IPS-18c (cell line): ENCODE measurements around the gene GBX1.

Experiments
- H3K4me3 ChIP-seq: 2 replicates; pipeline ENCODE4 v1.7.0; 2013; ENCODE audit warnings: low read depth, mild to moderate bottlenecking, low read length, moderate library complexity; ENCODE audit not compliant: insufficient read depth
- H3K9me3 ChIP-seq: one replicate; pipeline ENCODE4 v1.6.1; 2013; ENCODE audit warnings: mild to moderate bottlenecking, low read length, moderate library complexity; ENCODE audit not compliant: control insufficient read depth, insufficient read depth

The GBX1 gene

DNA sequence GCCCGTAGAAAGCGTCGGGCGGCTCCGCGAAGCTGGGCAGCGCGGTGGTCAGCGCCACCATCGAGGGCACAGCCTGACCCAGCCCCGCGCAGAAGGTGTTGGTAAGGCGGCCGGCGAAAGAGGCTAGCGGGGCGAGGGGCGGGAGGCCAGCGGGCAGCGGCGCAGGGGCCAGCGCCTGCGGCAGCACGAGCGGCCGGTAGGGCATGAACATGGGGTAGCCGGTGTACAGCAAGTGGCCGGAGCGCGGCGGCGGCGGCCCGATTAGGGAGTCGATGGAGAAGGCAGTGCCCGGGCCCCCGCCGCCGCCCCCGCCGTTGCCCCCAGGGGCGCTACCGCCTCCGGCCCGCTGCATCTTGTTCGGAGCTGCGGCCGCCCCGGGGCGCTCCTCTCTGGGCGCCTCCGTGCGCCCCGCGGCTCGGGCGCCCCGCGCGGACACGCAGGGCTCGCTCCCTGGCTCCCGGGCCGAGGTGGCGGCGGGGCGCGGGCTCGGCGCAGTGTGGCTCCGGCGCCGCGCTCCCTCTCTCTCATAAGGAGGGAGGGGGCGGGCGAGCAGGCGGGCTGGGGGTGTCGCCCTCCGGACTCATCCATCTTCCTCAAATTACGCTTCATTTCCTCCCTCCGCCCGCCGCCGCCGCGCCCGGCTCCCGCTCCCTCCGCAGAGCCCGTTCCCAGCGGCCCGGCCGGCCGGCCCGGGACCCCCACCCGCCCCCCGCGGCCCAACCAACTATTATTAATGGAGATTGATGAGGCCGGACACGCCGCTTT is at the start of gene GBX1:
Gene GBX1, minus strand, starts transcription at position 498 of the 765 bp plus-strand sequence. Its CDS starts 146 bp downstream, at position 352.
- H3K4me3 ChIP-seq, result peak within 1 kb of the TSS; percentile 61

DNA sequence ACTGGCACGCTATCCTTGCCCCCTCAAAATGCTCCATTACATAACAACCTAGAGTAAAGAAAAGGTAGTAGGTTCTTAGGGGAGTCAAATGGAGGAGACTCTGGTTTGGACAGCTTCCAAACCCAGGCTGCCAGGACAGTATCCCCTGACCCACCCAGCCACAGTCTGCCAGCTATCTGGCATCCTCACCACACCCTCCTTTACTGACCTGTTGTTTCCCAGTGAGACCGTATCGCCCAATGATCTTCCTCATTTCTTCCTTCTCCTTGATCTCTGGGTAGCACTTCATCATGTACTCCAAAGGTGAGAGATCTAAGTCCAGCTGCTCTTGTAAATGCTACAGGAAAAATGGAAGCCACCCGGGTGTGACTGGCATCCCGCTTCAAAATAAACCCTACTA is 47.9 kb upstream of the GBX1 start:
- H3K9me3 ChIP-seq, result no peaks in the 10 kb centered on the region
- H3K4me3 ChIP-seq, result no peak overlapping the region

More for the DNA sequence above, at the start of gene GBX1:
- peaks cover 4% of the 10 kb centered on the region for H3K9me3 ChIP-seq

DNA sequence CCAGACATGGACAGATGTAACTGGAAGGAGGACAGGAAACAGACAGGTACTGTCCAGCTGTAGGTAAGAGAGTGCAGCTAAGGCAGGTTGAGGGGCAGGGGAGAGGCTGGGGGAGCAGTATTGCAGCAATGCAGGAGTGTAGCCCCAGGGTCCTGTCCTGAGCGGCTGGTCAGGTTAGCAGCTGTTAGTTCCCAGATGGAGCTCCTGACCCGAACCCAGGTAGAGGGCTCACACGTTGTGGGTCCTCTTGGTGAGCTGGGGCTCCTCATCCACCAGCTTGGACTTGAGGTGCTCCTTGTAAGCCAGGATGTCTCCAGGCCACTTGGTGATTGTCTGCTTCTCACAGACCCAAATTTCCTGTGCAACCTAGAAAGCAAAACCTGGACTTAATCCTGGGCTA is 46.3 kb upstream of the GBX1 start:
- Histone ChIP-seq H3K9me3 (no peaks in the 10 kb centered on the region), H3K4me3 (no peak overlapping the region)

DNA sequence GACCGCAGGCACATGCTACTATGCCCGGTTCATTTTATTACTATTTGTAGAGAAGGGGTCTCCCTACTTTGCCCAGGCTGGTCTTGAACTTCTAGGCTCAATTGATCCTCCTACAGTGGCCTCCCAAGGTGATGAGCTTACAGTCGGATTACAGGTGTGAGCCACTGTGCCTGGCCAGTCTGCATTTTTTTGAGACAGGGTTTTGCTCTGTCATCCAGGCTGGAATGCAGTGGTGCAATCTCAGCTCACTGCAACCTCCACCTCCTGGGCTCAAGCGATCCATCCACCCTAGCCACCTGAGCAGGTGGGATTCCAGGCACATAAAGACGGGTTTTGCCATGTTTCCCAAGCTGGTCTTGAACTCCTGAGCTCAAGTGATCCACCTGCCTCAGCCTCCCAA is 45.1 kb upstream of the GBX1 start:
- H3K4me3 ChIP-seq, result no peak overlapping the region
- H3K9me3 ChIP-seq, result no peaks in the 10 kb centered on the region

DNA sequence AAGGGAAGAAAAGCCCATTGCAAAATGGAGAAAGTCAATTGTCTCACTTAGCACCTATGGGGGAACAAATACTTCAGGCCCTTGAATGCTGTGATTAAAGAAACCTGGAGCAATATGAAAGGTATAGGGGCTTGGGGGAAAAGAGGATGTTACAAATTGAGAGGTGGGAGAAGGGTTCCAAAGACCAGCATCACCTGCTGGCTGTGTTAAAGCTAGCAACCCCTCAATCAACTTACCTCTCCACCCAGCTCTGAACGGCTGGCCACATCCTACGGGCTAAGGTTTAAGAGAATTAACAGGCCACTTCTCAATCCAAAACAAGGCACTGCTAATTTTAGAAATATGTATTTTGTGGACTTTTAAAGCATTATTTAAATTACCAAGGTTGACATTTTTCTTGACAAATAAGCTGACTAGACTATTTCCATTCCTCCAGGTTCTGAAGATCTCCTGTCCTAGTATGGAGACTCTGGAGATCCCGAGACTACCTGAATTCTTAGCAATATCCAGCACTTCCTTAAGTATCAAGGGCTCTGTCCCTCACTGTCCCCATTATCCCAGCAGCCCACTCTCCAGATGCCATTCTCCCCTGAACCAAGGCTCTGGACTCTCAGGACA is 43.8 kb upstream of the GBX1 start:
- Histone ChIP-seq H3K9me3 (no peaks in the 10 kb centered on the region), H3K4me3 (no peak overlapping the region)

DNA sequence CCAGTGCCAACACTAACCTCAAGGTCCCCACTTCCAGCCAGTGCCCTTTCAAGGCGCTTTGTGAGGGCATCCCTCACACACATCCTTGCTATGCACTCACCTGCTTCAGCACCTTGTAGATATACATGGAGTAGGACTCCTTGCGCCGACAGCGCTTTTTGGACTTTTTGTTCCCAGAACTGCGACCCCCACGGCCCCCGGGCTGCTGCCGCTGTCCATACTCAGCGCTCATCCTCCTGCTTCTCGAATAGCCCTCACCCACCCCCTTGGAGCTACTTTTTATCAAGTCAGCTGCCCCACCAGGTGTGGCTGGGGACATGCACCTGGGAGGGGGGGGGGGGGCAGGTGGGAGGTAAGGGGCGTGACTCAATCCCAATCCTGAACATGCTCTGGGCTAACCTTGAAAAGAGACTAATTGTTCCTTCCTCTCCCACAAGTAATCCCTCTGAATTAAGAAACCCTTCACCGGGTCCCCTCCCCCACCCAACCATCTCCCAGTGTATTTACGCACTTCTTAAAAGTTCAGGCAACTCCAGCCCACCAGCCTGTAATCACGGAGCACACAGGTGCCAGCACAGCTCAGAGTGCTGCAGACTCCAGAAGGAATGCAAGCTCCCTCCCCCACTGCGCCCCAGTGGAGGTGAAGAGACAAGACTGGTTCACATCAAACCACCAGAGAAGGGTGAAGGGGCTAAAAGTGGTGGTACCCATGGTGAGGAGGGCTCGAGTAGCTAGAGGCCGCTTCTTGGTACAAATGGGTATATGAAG is 42.8 kb upstream of the GBX1 start, which contains the start of gene H2BK1:
Gene H2BK1, minus strand, starts transcription at position 402 of the 768 bp plus-strand sequence. Its CDS starts 170 bp downstream, at position 232.
- Histone ChIP-seq H3K9me3 (no peaks in the 10 kb centered on the region), H3K4me3 (no peak within 1 kb of the TSS)

DNA sequence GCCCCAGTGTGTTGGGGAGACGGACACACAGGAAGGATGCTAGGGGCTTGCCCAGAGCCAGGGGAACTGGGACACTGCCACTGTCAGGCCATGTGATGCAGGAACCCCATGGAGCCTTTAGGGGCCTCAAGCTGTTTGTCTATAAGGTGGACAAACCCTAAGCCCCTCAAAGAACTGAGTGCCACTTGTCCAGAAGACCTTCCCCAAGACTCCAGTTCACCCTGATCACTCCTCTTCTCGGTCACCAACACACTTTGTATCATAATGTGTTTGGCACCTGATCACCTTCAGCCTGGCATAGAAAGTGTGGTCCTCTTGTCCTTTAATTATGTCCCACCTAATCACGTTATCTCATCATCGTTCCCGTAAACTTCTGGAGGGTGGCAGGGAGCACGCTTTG is 42.1 kb upstream of the GBX1 start:
- H3K4me3 ChIP-seq, result no peak overlapping the region
- H3K9me3 ChIP-seq, result no peaks in the 10 kb centered on the region

DNA sequence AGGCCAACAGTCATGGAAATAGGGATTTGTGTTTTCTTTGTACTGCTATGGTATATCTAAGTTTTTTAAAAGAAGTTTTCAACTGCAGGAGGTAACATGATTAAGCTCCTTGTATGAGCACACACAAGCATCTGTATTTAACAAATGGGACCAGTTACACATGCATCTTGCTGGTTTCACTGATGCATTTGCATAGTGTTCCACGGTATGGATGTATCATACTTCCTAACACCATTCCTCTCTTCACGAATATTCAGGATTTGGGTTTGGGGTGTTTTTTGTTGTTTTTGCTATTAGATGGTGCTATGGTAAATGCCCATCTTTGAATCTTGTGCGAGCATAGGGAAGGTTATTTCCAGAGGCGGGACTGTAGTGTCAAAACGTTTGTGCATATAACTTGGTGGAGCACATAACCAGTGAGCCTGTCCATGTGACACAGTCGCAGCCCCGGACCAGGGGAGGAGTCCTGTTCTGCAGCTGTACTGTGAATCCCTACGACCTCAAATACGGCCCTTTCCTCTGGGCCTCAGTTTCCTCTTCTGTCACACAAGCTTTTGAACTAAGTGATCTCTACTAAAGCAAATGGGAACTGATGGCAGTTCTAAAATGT is 40.9 kb upstream of the GBX1 start:
- Histone ChIP-seq H3K9me3 (no peaks in the 10 kb centered on the region), H3K4me3 (no peak overlapping the region)

DNA sequence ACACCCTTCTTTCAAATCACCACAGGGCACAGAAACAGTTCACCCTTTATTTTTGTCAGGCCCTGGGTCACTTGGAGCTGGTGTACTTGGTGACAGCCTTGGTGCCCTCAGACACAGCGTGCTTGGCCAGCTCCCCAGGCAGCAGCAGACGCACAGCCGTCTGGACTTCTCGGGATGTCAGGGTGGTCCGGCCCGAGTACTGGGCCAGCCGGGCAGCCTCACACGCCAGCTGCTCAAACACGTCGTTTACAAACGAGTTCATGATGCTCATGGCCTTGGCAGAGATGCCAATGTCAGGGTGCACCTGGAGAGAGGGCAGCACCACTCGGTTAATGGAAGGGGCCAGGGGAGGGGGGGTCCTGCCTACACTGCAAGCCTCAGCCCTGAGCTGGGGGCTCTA is 40.3 kb upstream of the GBX1 start:
- H3K4me3 ChIP-seq, result no peak overlapping the region
- H3K9me3 ChIP-seq, result no peaks in the 10 kb centered on the region

DNA sequence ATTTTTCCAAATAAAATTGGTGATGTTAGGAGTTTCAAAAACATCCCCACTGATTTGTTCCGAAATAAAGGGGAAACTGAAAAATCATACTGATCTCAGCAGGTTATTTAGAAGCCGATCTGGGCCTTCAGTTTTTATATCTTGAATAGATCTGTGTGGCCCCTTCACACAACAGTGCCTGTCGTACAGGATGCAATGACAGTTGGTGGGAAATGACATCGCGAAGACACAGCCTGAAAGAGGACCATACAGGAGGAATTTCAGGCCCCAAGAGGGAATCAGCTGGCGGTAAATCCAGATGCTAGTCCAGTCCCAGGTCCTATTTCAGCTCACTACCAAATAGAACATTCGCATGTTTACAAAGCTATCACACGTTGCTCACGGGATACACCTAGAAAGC is 39.8 kb upstream of the GBX1 start:
- Histone ChIP-seq H3K4me3 (no peak overlapping the region), H3K9me3 (no peaks in the 10 kb centered on the region)

DNA sequence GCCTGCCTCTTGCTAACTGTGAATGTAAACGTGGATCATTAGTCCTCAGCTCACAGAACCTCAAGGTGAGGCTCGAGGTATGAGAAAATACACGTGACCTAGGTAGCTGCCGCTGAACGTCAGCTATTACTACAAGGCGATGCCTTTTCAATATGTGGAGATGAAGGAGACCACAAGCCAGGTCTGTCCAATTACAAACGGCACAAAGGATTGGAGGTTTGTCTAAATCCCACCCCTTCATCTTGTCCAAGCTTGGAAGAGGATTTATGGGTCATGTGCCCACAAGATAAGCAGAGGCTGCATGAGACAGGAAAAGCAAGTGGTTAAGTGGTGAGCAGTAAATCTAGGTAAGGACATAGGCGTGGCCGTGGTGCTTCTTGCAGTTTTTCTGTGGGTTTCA is 39.4 kb upstream of the GBX1 start:
- H3K4me3 ChIP-seq, result no peak overlapping the region
- no peaks in the 10 kb centered on the region for H3K9me3 ChIP-seq

DNA sequence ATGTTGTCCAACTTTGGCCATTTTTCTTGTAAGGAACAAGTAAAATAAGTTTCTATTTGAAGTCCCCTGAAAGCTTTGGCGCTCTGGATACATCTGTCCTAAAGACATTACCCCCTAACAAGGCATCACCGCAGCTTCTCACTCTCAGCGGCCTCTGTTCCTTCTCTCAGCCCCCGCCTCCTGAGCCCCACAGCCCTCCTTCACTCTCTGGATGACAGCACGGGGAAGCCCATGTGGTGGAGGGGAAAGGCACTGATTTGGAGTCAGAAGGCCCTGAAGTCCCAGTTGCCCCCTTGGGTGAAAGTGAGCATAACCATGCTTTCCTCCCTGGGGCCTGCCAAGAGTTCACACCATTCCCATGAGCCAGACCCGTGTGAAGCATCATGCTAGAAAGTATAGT is 38.2 kb upstream of the GBX1 start:
- Histone ChIP-seq H3K4me3 (no peak overlapping the region), H3K9me3 (no peaks in the 10 kb centered on the region)

DNA sequence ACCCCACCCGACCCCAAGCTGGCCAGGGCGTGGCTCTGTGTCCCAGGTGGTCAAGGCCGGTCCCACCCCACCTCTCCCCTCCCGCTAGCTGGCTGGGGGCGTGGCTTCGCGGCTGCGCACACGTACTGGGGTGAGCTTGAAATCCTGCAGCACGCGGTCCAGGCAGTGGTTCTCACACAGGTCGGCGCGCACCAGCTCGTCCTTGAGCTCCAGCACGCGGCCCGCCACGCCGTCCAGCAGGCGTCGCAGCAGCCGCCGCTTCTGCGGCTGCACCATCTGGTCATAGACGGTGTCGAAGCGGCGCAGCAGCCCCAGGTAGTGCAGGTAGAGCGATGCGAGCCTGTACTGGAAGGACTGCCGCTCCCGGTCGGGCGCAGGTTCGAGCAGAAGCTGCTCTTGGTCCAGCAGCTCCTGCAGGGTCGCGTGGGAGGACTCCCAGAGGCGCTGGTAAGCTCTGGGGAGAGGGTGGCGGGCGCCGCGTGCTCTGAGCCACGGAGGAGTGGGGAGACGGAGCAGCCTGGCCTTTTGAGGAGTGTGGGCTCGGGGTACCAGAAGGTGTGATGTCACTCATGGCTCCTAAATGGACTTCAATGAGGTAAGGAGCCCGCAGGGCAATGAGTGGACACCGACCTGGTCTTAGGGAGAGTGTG is 37.0 kb upstream of the GBX1 start:
- no peaks in the 10 kb centered on the region for H3K9me3 ChIP-seq
- H3K4me3 ChIP-seq, result no peak overlapping the region

DNA sequence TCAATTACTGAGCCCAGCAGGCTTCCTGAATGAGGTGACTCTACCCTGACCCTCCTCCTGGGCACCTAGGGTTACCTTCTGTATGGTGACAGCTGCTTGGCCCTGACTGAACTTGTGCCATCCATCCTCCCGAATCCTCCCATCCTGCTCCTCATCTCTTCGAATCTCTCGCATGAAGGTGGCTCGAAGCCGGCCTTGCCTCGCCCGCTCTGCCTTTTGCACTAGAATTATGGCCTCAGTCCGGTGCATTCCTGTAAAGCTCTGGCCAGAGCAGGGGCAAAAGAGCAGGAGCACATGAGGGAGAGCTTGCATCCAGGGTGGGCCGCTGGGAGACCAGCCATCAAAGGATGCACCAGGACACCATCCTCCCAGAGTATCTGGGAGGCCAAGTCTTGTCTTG is 35.3 kb upstream of the GBX1 start:
- Histone ChIP-seq H3K9me3 (no peaks in the 10 kb centered on the region), H3K4me3 (no peak overlapping the region)

DNA sequence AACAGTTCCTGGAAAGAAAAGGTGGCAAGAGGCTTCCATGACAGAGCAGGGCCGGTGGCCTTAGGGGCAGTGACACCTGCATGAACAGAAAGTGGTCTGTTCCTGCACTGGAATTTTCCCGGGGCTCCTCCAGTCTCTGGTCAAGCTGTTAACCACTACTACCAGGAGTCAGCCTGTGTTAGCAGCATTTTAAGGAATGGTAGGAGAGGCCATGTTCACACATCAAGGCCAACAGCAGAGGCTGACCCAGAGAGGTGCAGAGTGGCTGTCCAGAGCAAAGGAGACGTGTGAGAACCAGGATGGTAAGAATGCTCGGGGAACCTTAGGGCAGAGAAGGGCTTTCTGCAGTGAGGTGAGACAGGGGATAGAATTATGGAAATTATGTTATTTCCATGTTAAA is 34.3 kb upstream of the GBX1 start:
- H3K4me3 ChIP-seq, result no peak overlapping the region
- no peaks in the 10 kb centered on the region for H3K9me3 ChIP-seq

DNA sequence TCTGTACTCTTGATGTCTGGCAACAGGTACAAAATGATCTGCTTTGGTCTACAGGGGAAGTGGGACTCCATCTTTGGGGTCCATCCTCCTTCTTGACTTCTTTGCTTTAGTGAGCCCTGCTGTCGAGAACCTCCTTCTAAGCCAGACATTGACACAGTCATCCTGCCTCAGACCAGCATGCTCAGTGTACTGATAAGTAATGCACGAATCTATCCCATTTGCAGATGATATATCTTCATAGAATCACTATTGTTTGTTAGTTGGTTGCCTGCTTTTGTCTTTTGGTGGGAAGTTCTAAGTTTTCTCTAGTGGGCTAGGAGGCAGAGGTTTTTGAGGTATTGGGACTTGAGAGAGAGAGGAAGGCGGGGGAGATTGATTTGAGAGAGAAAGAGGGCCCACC is 33.9 kb upstream of the GBX1 start:
- no peak overlapping the region for H3K4me3 ChIP-seq
- H3K9me3 ChIP-seq, result no peaks in the 10 kb centered on the region
